COLO829 (cell line): ENCODE data around the gene FAM13A.
"Not testable (repeated sequence)": the region's sequence is repeated elsewhere in the genome, so short reads cannot be mapped to it uniquely, and the experiment has no call there.

Source experiments
- DNase-seq: peaks from one replicate; pipeline ENCODE4 v3.0.0; 2012; ENCODE audit warnings: low spot score

Gene FAM13A

DNA sequence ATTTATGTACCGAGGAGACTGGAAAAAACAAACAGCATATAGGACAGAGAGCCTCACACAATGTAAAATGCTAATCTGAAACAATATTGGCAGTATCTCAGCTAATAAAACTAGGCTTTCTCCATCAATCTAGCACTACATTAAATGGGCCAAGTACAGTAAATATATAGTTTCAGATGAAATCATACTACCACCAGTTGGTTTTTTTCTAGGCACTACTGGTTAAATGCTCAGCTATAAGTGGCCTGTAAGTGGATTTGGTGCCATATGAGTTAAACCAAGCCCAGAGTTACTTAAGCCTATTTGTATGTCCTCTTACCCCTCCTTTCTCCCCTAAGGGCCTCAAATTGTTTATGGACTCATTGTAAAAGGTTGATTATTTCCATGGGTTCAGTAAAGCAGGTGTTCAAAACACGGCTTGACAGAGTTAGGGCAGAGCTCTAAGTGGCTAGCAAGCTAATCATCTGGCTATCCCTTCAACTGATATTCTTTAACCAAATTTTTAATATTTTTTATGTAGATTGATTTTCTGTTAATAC is 57.5 kb downstream of the FAM13A start:
- DNase-seq: no peak

DNA sequence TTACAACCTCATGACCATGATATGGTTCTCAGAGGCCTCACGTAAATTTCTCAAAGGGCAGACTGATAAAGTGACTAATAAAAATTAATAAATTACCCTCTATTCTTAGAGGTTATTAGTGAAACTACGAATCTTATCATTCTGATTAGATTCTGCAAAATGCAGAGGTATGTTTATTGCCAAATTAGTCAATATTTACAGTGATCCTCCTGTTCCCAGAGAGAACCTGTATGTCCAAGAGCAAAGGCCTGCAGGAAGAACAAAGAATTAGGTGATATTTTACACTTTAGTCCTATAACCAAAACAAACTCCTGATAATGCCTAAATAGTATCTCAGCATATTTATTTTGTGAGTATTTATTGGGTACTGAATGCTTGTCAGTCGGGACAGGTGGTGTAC is 58.1 kb downstream of the FAM13A start:
- no peak for DNase-seq

DNA sequence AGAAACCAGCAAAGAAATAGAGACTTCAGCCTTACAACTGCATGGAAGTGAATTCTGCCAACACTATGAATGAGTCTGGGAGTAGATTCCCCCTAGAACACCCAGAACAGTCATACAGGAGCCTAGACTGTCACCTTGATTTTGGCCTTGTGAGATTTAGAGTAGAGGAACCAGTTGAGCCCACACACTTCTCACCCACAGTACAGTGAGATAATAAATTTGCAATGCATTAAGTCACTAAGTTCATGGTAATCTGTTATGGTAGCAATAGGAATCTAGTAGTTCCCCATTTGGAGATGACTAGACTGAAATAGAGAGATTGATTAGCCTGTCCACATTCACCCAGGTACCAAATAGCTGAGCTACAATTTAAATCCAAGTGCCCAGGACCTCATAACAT is 59.0 kb downstream of the FAM13A start:
- DNase-seq: no peak

GRCh38 chr4:88995874-88996273 is 61.1 kb downstream of the FAM13A start:
- DNase-seq: no peak

DNA sequence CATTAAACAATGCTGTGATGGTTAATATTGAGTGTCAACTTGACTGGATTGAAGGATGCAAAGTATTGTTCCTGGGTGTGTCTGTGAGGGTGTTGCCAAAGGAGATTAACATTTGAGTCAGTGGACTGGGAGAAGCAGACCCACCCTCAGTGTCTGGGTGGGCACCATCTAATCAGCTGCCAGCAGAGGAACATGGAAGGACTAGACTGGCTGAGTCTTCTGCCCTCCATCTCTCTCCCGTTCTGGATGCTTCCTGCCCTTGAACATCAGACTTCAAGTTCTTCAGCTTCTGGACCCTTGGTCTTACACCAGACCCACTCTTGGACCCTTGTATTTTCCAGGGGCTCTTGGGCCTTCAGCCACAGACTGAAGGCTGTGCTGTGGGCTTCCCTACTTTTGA is 61.7 kb downstream of the FAM13A start:
- DNase-seq: not testable (repeated sequence)

DNA sequence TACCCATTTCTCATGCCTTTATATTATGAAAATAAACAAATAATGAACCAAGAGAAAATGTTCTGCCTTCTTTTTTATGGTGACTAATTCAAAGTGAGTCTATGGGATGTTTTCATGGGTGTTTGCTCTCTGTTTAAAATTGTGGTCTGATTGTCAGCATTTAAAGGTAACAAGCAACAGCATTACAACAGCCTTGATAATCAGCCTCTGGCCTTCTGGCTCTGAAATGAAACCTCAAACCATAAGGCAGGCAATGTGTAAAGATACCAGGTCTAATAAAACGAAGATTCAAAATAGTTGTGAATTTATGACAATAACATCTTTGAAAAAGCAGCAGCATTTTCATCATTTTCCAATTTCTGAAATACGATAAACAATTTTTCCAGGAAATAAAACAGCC is 63.7 kb downstream of the FAM13A start:
- no peak for DNase-seq

DNA sequence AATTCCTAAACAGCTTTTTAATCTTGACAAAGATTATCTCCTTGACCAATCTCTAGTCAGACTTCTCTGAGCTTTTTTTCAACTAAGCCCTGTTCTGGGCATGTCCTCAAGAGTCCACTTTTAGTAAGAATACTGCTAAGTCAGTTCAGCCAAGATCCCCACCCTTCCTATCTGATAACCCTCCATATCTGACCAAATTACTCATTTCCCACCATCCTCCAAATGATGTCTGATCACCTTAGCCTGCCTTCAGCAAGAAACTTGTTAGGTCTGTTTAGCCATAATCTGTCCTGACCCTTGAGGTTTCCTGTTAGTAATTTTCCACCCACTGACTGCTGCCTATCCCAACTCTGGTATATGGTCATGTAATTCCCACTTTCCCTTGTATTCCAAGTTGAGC is 65.2 kb downstream of the FAM13A start:
- DNase-seq: no peak

- no peak for DNase-seq
Observed at GRCh38 chr4:88989990-88990389, 67.0 kb downstream of the FAM13A start.

DNA sequence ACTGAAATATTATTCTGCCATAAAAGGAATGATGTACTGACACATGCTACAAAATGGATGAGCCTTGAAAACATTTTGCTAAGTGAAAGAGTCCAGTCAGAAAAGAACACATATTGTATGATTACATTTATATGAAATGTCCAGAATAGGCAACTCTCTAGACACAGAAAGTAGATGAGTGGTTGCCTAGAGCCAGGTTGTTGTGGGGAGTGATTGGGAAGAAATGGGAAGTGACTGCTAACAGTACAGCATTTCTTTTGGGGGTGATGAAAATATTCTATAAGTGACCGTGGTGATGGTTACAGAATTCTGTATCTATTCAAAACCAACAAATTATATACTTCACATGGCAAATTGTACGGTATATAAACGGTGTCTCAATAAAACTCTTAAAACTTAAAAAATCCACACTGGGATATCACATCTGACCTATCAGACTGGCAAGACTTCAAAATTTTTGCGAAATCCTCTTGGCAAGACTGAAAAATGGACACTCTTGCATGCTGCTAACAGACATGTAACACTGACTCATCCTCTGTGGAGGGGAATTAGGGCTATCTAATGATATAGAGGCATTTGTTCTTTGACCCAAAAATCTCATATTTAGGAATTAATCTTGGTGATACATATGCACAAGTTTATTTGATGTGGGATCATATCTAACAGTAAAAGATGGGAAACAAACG is 71.8 kb downstream of the FAM13A start:
- DNase-seq: peak; percentile 23

GRCh38 chr4:88982757-88983156 is 74.2 kb downstream of the FAM13A start:
- no peak for DNase-seq

DNA sequence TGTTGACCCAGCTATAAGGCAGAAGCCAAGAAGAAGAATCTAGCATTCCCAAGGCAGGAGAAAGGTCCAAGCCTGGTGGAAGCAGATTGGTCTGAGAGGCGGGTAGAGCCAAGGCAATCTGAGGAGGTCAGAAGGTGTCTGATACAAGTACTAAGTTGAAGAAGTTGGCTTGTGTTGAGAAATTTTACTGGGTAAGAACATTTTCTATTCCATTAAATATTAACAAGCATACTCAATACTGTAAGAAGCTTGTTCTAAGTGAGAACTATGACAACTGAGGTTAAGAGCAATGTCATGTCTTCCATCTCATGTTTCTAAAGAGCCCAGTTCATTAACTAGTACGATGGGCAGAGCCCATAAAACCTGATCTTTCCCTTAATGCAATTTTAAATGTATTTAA is 75.0 kb downstream of the FAM13A start:
- DNase-seq: no peak

DNA sequence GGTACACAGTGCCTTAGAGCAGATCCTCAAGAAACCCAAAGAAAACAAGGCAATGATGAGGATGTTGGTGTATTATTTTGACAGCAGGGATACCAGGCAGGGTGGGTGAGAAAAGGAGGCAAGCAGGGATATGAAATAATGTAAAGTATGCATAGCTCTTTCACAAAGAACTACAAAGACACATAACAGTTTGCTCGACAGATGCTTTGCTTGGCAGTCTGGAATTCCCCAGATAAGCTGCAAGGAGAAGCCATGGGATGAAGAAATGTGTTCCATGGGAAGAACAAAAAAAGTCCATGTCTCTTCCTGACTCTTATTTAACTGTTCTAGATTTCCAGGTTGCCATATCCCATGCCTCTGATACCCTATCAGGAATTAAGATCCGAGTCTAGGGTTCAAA is 75.4 kb downstream of the FAM13A start:
- DNase-seq: no peak

GRCh38 chr4:88979276-88979675 is 77.7 kb downstream of the FAM13A start:
- DNase-seq: no peak

GRCh38 chr4:88976775-88977035 is 80.3 kb downstream of the FAM13A start:
- no peak for DNase-seq

GRCh38 chr4:88975958-88976774 is 80.8 kb downstream of the FAM13A start:
- no peak for DNase-seq

- no peak for DNase-seq
Observed at GRCh38 chr4:88971536-88971935, 85.4 kb downstream of the FAM13A start.

DNA sequence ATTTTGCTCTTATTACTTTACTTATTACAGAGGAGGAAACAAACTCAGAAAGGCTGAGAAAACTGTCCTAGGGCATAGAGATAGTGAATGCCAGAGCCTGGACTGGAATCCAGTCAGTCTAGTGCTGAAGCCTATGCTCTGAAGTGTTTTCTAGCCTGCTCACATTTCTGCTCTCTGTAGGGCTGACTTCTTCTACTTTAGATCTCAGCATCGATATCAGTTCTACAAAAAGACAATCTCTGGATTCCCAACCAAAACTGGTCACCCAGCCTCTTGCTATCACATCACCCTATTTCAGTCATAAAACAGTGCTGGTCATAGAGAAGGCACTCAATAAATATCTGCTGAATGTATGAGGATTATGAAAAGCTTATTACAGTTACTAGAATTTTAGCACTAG is 87.2 kb downstream of the FAM13A start:
- no peak for DNase-seq

DNA sequence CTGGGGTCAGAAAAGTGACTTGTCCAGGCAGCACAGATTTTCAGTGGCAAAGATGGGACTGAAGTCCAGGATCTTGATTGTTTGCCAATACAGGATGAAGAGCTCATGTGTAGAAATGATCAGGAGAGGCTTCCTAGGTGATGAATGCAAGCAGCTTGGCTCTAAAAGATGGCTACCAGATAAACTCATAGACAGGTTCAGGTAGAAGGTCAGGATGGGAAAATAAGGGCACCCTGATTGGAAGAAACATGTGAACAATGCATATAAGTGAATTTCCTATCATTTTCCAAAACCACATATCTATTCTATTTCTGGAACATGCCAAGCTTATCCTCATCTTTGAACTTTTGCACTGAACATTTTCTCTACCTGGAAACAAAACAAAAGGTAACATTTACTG is 87.7 kb downstream of the FAM13A start:
- no peak for DNase-seq

- DNase-seq: no peak
Observed at GRCh38 chr4:88967883-88968331, 89.1 kb downstream of the FAM13A start.

DNA sequence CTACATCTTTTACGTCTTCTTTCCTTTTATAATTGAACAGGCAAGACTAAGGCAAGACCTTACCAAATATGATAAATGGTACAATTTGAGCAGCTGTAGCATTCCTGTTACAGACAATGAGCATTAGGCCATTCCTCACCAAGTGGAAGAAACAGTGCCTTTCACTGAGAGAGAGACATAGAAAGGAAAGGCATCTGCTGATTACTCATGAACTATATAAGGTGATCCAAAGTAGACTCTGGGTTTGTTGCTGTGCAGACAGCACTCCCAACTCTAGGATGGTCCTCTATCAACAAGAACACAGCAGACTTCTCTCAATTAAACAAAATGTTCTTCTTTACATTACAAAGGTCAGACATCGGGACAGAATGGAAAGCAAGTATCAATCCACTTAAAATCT is 91.9 kb downstream of the FAM13A start:
- no peak for DNase-seq

GRCh38 chr4:88964450-88964849 is 92.5 kb downstream of the FAM13A start:
- no peak for DNase-seq

DNA sequence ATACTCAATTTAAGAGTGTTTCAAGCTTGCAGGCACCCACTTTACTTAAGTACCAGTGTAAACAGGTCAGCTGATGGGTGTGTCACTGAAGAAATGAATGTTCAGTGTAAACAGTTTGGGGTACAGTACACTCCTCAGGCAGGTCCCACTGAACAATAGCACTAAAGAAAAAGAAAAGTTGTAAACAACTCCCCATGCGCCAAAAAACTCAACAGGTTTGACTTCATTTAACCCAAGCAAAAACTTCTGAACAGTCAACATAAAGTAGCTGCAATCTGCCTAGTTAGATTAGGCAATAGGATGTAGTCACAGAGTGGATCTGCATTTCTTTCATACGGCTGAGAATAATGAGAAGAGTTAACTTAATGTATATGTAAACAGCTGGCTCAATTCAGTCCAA is 93.2 kb downstream of the FAM13A start:
- no peak for DNase-seq

GRCh38 chr4:88962396-88962795 is 94.6 kb downstream of the FAM13A start:
- DNase-seq: no peak

DNA sequence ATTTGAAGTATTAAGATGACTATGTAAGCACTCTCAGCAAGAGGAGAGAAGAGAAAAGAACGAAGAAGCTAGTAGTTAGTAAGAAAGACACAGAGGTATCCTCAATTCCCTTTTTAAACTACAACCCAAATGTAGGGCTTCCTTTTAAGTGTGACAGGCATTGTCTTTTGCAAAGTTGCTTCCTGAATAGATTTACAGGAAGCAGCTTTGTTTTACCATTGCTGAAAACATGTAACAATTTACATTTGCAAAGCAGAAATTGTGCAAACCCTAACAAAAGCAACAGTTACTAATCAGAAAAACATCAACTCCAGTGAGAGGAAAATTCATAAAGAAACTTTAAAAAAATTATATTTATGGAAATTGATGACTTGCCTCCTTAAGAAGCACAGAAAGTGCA is 96.4 kb downstream of the FAM13A start:
- DNase-seq: no peak
